Bronchial epithelial cell (primary cell): ENCODE results near the gene ATAD3B. TPM values are rescaled to one million over a fixed set of nuclear protein-coding genes. Genes with fewer than 3 reads are reported as not detected.
"Not testable (repeated sequence)": the region's sequence is repeated elsewhere in the genome, so short reads cannot be mapped to it uniquely, and the experiment has no call there.

Source experiments
- DNase-seq: peaks from one replicate; pipeline ENCODE4 v3.0.0-alpha.2; 2010; ENCODE audit warnings: low read depth
- FAIRE-seq: peaks from 2 replicates; lab custom pipeline; 2011; peaks lifted over from hg19 to GRCh38; lab: Jason Lieb, UNC
- H3K27me3 ChIP-seq: 2 replicates; pipeline ENCODE4 v1.5.1; 2011; ENCODE audit warnings: low read length; ENCODE audit not compliant: control insufficient read depth, insufficient read depth
- H3K36me3 ChIP-seq: 2 replicates; pipeline ENCODE4 v1.5.1; 2011; ENCODE audit warnings: low read length; ENCODE audit not compliant: control insufficient read depth, insufficient read depth
- H3K4me3 ChIP-seq: 2 replicates; pipeline ENCODE4 v1.5.1; 2011; ENCODE audit warnings: mild to moderate bottlenecking, low read depth, low read length, control low read depth
- CTCF ChIP-seq: IDR thresholded peaks from 2 replicates; pipeline ENCODE4 v1.5.1; 2011; ENCODE audit warnings: mild to moderate bottlenecking, moderate library complexity, low read length, control low read depth, inconsistent platforms; ENCODE audit not compliant: insufficient read depth, severe bottlenecking
- total RNA-seq: library from RNA; depleted of rRNA; stranded (reverse); fragments of >200 nt; gene quantifications from 2 replicates; pipeline ENCODE4 v1.2.1, GENCODE V29; 2014

Gene ATAD3B
- total RNA-seq, 1 donor from 2014 or later = 24.7 TPM

GRCh38 chr1:1527092-1527816, 55.7 kb downstream of the ATAD3B start:
- Histone ChIP-seq H3K27me3 (no peaks in the 10 kb centered on the region), H3K4me3 (no peak overlapping the region), H3K36me3 (peaks cover 19% of the 10 kb centered on the region)
- FAIRE-seq (no peak), DNase-seq (no peak)
- TF ChIP-seq CTCF = no peak

GRCh38 chr1:1528301-1529267, 57.0 kb downstream of the ATAD3B start:
- no peak for FAIRE-seq
- H3K36me3 ChIP-seq = peaks cover 19% of the 10 kb centered on the region

GRCh38 chr1:1529321-1529720, 57.8 kb downstream of the ATAD3B start:
- no peaks in the 10 kb centered on the region for H3K27me3 ChIP-seq
- peaks cover 19% of the 10 kb centered on the region for H3K36me3 ChIP-seq
- DNase-seq (no peak), FAIRE-seq (peak; percentile 89)
- H3K4me3 ChIP-seq = no peak overlapping the region
- TF ChIP-seq CTCF = no peak

More at GRCh38 chr1:1528301-1529267, 57.0 kb downstream of the ATAD3B start:
- Histone ChIP-seq H3K27me3 (no peaks in the 10 kb centered on the region), H3K4me3 (no peak overlapping the region)
- no peak for TF ChIP-seq CTCF
- no peak for DNase-seq

- TF ChIP-seq CTCF = no peak
- no peaks in the 10 kb centered on the region for H3K27me3 ChIP-seq
- DNase-seq (no peak), FAIRE-seq (no peak)
- H3K36me3 ChIP-seq = peaks cover 19% of the 10 kb centered on the region
- no peak overlapping the region for H3K4me3 ChIP-seq
These were observed 58.4 kb downstream of the ATAD3B start for GRCh38 chr1:1529936-1530335.

GRCh38 chr1:1531947-1532346, 60.4 kb downstream of the ATAD3B start:
- Histone ChIP-seq H3K27me3 (no peaks in the 10 kb centered on the region), H3K4me3 (no peak overlapping the region), H3K36me3 (peaks cover 16% of the 10 kb centered on the region)
- no peak for TF ChIP-seq CTCF
- FAIRE-seq = peak; percentile 91
- DNase-seq = no peak

- FAIRE-seq, H3K36me3 ChIP-seq, H3K4me3 ChIP-seq, DNase-seq, H3K27me3 ChIP-seq: not testable (repeated sequence)
These were observed 61.8 kb downstream of the ATAD3B start for GRCh38 chr1:1533176-1533893.

GRCh38 chr1:1533894-1534291, 62.3 kb downstream of the ATAD3B start:
- not testable (repeated sequence) for FAIRE-seq, H3K36me3 ChIP-seq, H3K27me3 ChIP-seq, H3K4me3 ChIP-seq, DNase-seq
